HG03064 (cell line): ENCODE measurements around the gene GRPEL2.
"Not testable (repeated sequence)": the region's sequence is repeated elsewhere in the genome, so short reads cannot be mapped to it uniquely, and the experiment has no call there.

ENCODE experiments used
- ATAC-seq: cut with Tn5 transposase; IDR thresholded peaks from one replicate; pipeline ENCODE4 v1.9.1; 2021; ENCODE audit warnings: low read depth; ENCODE audit not compliant: unreplicated experiment

Gene GRPEL2

GRCh38 chr5:149391524-149391923, 46.2 kb downstream of the GRPEL2 start:
- no peak for ATAC-seq

- no peak for ATAC-seq
Measured at GRCh38 chr5:149392718-149393117, 47.4 kb downstream of the GRPEL2 start.

GRCh38 chr5:149394996-149395395, 49.7 kb downstream of the GRPEL2 start:
- ATAC-seq = not testable (repeated sequence)

- no peak for ATAC-seq
Measured at GRCh38 chr5:149397530-149397929, 52.2 kb downstream of the GRPEL2 start.

- not testable (repeated sequence) for ATAC-seq
Measured at GRCh38 chr5:149398747-149399266, 53.5 kb downstream of the GRPEL2 start.

- ATAC-seq = no peak
Measured at GRCh38 chr5:149399775-149400174, 54.5 kb downstream of the GRPEL2 start.

GRCh38 chr5:149400304-149400703, 55.0 kb downstream of the GRPEL2 start:
- no peak for ATAC-seq

- ATAC-seq = no peak
Measured at GRCh38 chr5:149401051-149401450, 55.8 kb downstream of the GRPEL2 start.

GRCh38 chr5:149402291-149402690, 57.0 kb downstream of the GRPEL2 start:
- ATAC-seq = no peak
